GM12875 (cell line): Measurements from ENCODE around the gene CA10.

Experiments
- H3K4me3 ChIP-seq: one replicate; pipeline ENCODE4 v1.5.1; 2011; ENCODE audit warnings: low read depth, low read length, control low read depth
- CTCF ChIP-seq: IDR thresholded peaks from 2 replicates; pipeline ENCODE4 v1.5.1; 2011; ENCODE audit warnings: low read depth, mild to moderate bottlenecking, control low read depth, inconsistent platforms, low read length, moderate library complexity, borderline replicate concordance; ENCODE audit not compliant: insufficient read depth

CA10 gene

DNA sequence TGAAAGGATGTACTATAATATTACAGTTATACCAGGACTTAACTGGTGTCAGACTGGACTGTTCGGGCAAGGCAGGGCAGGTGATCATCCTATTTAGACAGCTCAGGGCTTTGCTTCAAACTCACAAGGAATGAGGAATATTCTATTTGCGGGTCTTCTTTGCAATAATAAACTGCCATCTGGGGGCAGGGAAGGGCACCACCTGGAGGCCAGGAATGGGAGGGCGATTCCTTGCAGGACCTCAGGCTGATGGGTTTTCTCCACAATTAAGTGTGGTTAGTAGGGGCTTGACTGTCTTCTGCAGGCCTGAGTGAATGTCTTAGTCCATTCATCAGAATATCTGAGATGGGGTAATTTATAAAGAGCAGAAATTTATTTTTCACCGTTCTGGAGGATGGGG is 424.1 kb downstream of the CA10 start:
- TF ChIP-seq CTCF, result no peak
- no peak overlapping the region for H3K4me3 ChIP-seq

- no peak overlapping the region for H3K4me3 ChIP-seq
- TF ChIP-seq CTCF, result no peak
These were observed 425.3 kb downstream of the CA10 start for GRCh38 chr17:51733166-51733565.

DNA sequence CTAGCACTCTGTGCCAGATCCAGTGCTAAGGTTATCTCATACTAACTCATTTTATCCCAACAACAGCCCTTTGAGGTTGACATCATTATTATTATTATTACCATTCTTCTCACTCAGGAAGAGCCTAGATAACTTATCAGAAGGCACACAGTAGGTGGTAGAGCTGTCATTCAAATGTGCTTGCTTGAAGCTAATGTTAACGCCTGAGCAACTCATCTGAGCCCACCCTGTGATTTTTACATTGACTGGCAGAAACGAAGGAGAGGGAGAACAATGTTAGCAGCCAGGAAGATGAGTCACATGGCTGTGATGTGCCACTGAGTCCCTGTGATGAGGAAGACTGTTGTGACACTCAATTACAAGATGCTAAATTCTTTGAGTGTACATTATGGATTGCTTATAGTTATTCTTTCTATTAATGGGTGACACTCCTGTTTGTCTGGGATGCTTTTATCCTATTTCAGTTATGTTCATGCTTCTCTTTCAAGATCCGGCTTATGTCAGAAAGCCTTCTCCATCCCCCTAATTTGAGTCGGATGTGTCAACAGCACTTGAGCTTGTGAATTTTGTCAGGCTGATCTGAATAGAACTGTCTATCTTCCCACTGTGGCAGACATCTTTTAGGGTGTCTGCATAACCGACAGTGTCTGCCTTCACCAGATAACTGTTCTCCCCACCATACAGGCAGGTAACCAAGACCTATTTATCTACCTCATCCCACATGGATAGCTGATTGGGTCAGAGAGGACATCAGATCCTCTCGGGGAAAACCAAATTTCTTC is 426.4 kb downstream of the CA10 start:
- no peak overlapping the region for H3K4me3 ChIP-seq
- TF ChIP-seq CTCF, result no peak

- no peak for TF ChIP-seq CTCF
- H3K4me3 ChIP-seq, result no peak overlapping the region
These were observed 428.0 kb downstream of the CA10 start for GRCh38 chr17:51730303-51731050.

DNA sequence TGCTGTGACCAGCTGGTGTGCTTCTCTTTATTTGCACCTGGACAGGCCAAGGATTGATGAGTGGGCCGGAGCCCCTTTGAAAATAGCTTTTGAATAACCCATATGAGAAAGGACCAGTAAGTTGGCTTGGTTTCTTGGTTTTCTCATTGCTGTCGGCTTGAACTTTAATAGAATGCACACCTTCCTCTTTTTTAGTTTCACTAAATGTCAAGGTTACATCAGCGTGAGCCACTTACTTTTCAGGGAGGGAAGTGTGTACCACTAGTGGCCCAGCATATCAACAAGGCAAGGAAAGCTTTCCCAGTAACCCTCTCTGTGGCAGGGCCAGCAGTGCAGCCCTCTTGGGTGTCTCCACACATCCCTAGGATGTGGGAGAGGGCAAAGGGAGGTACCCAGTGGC is 433.3 kb downstream of the CA10 start:
- no peak overlapping the region for H3K4me3 ChIP-seq
- TF ChIP-seq CTCF, result no peak

- no peak overlapping the region for H3K4me3 ChIP-seq
- no peak for TF ChIP-seq CTCF
These were observed 434.4 kb downstream of the CA10 start for GRCh38 chr17:51724043-51724580.

GRCh38 chr17:51722994-51723393 is 435.5 kb downstream of the CA10 start:
- no peak overlapping the region for H3K4me3 ChIP-seq
- no peak for TF ChIP-seq CTCF
